ENCODE measurements around the gene TOMM7.

- TF ChIP-seq POLR2A (IDR thresholded peaks at IDR 0.05; ENCODE audit: low read depth, low read length), result no peak
- no peak for TF ChIP-seq POLR2AphosphoS5 (IDR thresholded peaks at IDR 0.05; ENCODE audit: low read depth, low read length)
These were observed 26.5 kb upstream of the TOMM7 start for GRCh38 chr7:22849172-22849571.
